GM19238 (cell line): ENCODE results near the gene TUFM.
"Not testable (repeated sequence)": the region's sequence is repeated elsewhere in the genome, so short reads cannot be mapped to it uniquely, and the experiment has no call there.

Source experiments
- DNase-seq: peaks from one replicate; pipeline ENCODE4 v3.0.0; 2011; ENCODE audit warnings: low spot score; ENCODE audit not compliant: insufficient read length

TUFM gene

GRCh38 chr16:28846080-28846932, at the start of gene TUFM:
Gene TUFM (minus strand): TSS chr16:28846348. CDS start chr16:28846269, 79 bp downstream.
- DNase-seq, result peak; percentile 97

- no peak for DNase-seq
Measured at GRCh38 chr16:28895609-28896008, 49.5 kb upstream of the TUFM start.

- DNase-seq, result no peak
Measured at GRCh38 chr16:28893291-28893690, 47.1 kb upstream of the TUFM start.

- DNase-seq, result no peak
Measured at GRCh38 chr16:28891964-28892890, 46.1 kb upstream of the TUFM start.

GRCh38 chr16:28890355-28890754, 44.2 kb upstream of the TUFM start:
- DNase-seq, result not testable (repeated sequence)

- no peak for DNase-seq
Measured at GRCh38 chr16:28886945-28887344, 40.8 kb upstream of the TUFM start.

- no peak for DNase-seq
Measured at GRCh38 chr16:28884045-28884444, 37.9 kb upstream of the TUFM start.

GRCh38 chr16:28883221-28883996, 37.3 kb upstream of the TUFM start:
- DNase-seq, result no peak

- DNase-seq, result no peak
Measured at GRCh38 chr16:28882551-28883160, 36.5 kb upstream of the TUFM start.

- not testable (repeated sequence) for DNase-seq
Measured at GRCh38 chr16:28881565-28881964, 35.4 kb upstream of the TUFM start.

GRCh38 chr16:28880955-28881354, 34.8 kb upstream of the TUFM start:
- no peak for DNase-seq

- DNase-seq, result no peak
Measured at GRCh38 chr16:28880589-28880915, 34.4 kb upstream of the TUFM start.

GRCh38 chr16:28879841-28880588, 33.9 kb upstream of the TUFM start:
- peak; percentile 98 for DNase-seq

GRCh38 chr16:28879261-28879840, 33.2 kb upstream of the TUFM start:
- DNase-seq, result peak; percentile 37

- DNase-seq, result no peak
Measured at GRCh38 chr16:28878083-28878926, 32.2 kb upstream of the TUFM start, which contains the start of gene ATP2A1. Gene ATP2A1 (plus strand): TSS chr16:28878488. CDS start chr16:28878672, 184 bp downstream.

- DNase-seq, result no peak
Measured at GRCh38 chr16:28877655-28878000, 31.5 kb upstream of the TUFM start.

- no peak for DNase-seq
Measured at GRCh38 chr16:28876973-28877654, 31.0 kb upstream of the TUFM start.

- no peak for DNase-seq
Measured at GRCh38 chr16:28876019-28876659, 30.0 kb upstream of the TUFM start.
